H1 (cell line): Measurements from ENCODE around the gene RAB8B. TPM values are rescaled to one million over a fixed set of nuclear protein-coding genes. Genes with fewer than 3 reads are reported as not detected.

Experiments used
- CTCF ChIA-PET: fragments of 300-600 bp; sonication (Branson Sonifier 250); formaldehyde crosslinking; loops from one replicate; lab custom pipeline; 2021; ENCODE audit not compliant: partially characterized antibody; lab: Charles Lee
- POLR2A ChIA-PET: fragments of 300-600 bp; sonication (Branson Sonifier 250); formaldehyde crosslinking; loops from one replicate; lab custom pipeline; 2021; ENCODE audit warnings: inconsistent platforms; ENCODE audit not compliant: partially characterized antibody; lab: Charles Lee
- DNase-seq, 2 experiments: peaks; one replicate each; pipeline versions ENCODE4 v3.0.0 to v3.0.0-alpha.2; 2010 to 2022; ENCODE audit warnings: low spot score in 2 of 2, low read depth in 1 of 2, mixed read lengths in 1 of 2
- FAIRE-seq: peaks from 2 replicates; lab custom pipeline; 2011; peaks lifted over from hg19 to GRCh38; lab: Jason Lieb, UNC
- H2AFZ ChIP-seq: 2 replicates; pipeline ENCODE4 v1.8.1; 2012; ENCODE audit warnings: low read length, inconsistent platforms
- H2AK5ac ChIP-seq: 2 replicates; pipeline ENCODE4 v1.6.1; 2013; ENCODE audit warnings: low read depth, low read length
- H2BK120ac ChIP-seq: replicated peaks from 2 replicates; pipeline ENCODE3; 2013; ENCODE audit warnings: low read depth, low read length, inconsistent platforms
- H2BK12ac ChIP-seq: 2 replicates; pipeline ENCODE4 v1.6.1; 2013; ENCODE audit warnings: low read depth, low read length
- H2BK15ac ChIP-seq: 2 replicates; pipeline ENCODE4 v1.6.1; 2013; ENCODE audit warnings: low read length
- H2BK20ac ChIP-seq: 2 replicates; pipeline ENCODE4 v1.6.1; 2013; ENCODE audit warnings: low read length
- H2BK5ac ChIP-seq: 2 replicates; pipeline ENCODE4 v1.6.1; 2013; ENCODE audit warnings: low read depth, low read length
- H3K14ac ChIP-seq: 2 replicates; pipeline ENCODE4 v1.6.1; 2013; ENCODE audit warnings: inconsistent platforms; ENCODE audit not compliant: insufficient read length
- H3K18ac ChIP-seq: 2 replicates; pipeline ENCODE4 v1.6.1; 2013; ENCODE audit warnings: low read length; ENCODE audit errors: extremely low read depth
- H3K23ac ChIP-seq: 2 replicates; pipeline ENCODE4 v1.6.1; 2013; ENCODE audit warnings: inconsistent platforms; ENCODE audit not compliant: insufficient read length
- H3K23me2 ChIP-seq: 2 replicates; pipeline ENCODE4 v1.6.1; 2013; ENCODE audit warnings: low read depth, low read length
- H3K27ac ChIP-seq: 2 replicates; pipeline ENCODE4 v1.6.1; 2011; ENCODE audit warnings: low read depth, low read length, inconsistent platforms
- H3K27me3 ChIP-seq, 4 experiments: replicated peaks in 1 of 4; 1 replicate in 1 of 4; 2 replicates in 3 of 4; pipeline versions ENCODE4 v1.6.1 to v1.8.1; 2011 to 2013; ENCODE audit warnings: low read length in 3 of 4, mild to moderate bottlenecking in 3 of 4, inconsistent platforms in 2 of 4, mixed read lengths in 2 of 4, moderate library complexity in 1 of 4; ENCODE audit not compliant: control insufficient read depth in 3 of 4, insufficient read depth in 3 of 4; ENCODE audit errors: extremely low read depth in 1 of 4
- H3K36me3 ChIP-seq, 4 experiments: 2 replicates each; pipeline versions ENCODE4 v1.6.1 to v1.8.1; 2011 to 2013; ENCODE audit warnings: mild to moderate bottlenecking in 4 of 4, low read length in 3 of 4, moderate library complexity in 2 of 4, control low read depth in 1 of 4, inconsistent platforms in 1 of 4; ENCODE audit not compliant: insufficient read depth in 4 of 4, control insufficient read depth in 2 of 4
- H3K4ac ChIP-seq: replicated peaks from 2 replicates; pipeline ENCODE3; 2013; ENCODE audit warnings: low read length, low read depth, mixed read lengths, inconsistent platforms; ENCODE audit not compliant: insufficient read length
- H3K4me1 ChIP-seq, 4 experiments: replicated peaks in 1 of 4; 1 replicate in 1 of 4; 2 replicates in 3 of 4; pipeline versions ENCODE4 v1.6.1 to v1.8.1; 2011 to 2013; ENCODE audit warnings: low read length in 3 of 4, inconsistent platforms in 2 of 4, mixed read lengths in 1 of 4; ENCODE audit not compliant: insufficient read depth in 4 of 4, control insufficient read depth in 3 of 4
- H3K4me2 ChIP-seq, 2 experiments: 2 replicates each; pipeline versions ENCODE4 v1.6.1 to v1.8.1; 2011 to 2013; ENCODE audit warnings: low read depth in 2 of 2, low read length in 2 of 2, control low read depth in 1 of 2, inconsistent platforms in 1 of 2, mild to moderate bottlenecking in 1 of 2; ENCODE audit not compliant: insufficient read depth in 1 of 2
- H3K4me3 ChIP-seq, 4 experiments: fragments of 200-600, 300-600 bp in 1 of 4; sonication (generic), shearing (Covaris generic), sonication (Bioruptor Twin) in 1 of 4; 2 replicates each; pipeline versions ENCODE4 v1.5.1 to v1.8.1; 2011 to 2016; ENCODE audit warnings: low read length in 4 of 4, low read depth in 3 of 4, control low read depth in 2 of 4, inconsistent platforms in 2 of 4, mild to moderate bottlenecking in 2 of 4, mixed read lengths in 1 of 4, moderate library complexity in 1 of 4; ENCODE audit not compliant: insufficient read depth in 2 of 4; ENCODE audit errors: extremely low read depth in 1 of 4
- H3K56ac ChIP-seq: replicated peaks from 2 replicates; pipeline ENCODE3; 2013; ENCODE audit warnings: low read depth, mild to moderate bottlenecking, mixed read lengths, low read length, inconsistent platforms; ENCODE audit not compliant: insufficient read length
- H3K79me1 ChIP-seq: 2 replicates; pipeline ENCODE4 v1.6.1; 2013; ENCODE audit warnings: low read depth, low read length, control low read depth
- H3K79me2 ChIP-seq, 2 experiments: 2 replicates each; pipeline versions ENCODE4 v1.6.1 to v1.8.1; 2012 to 2013; ENCODE audit warnings: low read length in 2 of 2, mild to moderate bottlenecking in 2 of 2, inconsistent platforms in 1 of 2; ENCODE audit not compliant: insufficient read depth in 2 of 2, control insufficient read depth in 1 of 2
- H3K9ac ChIP-seq, 4 experiments: replicated peaks in 1 of 4; 1 replicate in 1 of 4; 2 replicates in 3 of 4; pipeline versions ENCODE4 v1.6.1 to v1.8.1; 2011 to 2013; ENCODE audit warnings: low read depth in 3 of 4, low read length in 3 of 4, control low read depth in 2 of 4, mild to moderate bottlenecking in 2 of 4, moderate library complexity in 2 of 4, inconsistent platforms in 1 of 4; ENCODE audit errors: extremely low read depth in 1 of 4
- H3K9me3 ChIP-seq, 2 experiments: 2 replicates each; pipeline versions ENCODE4 v1.6.1 to v1.8.1; 2012 to 2013; ENCODE audit warnings: mild to moderate bottlenecking in 2 of 2, moderate library complexity in 2 of 2, control low read depth in 1 of 2, inconsistent platforms in 1 of 2, low read depth in 1 of 2, low read length in 1 of 2, mixed read lengths in 1 of 2; ENCODE audit not compliant: insufficient read depth in 2 of 2
- H4K20me1 ChIP-seq, 2 experiments: replicated peaks in 1 of 2; 2 replicates each; pipeline versions ENCODE3 to v1.8.1; 2011 to 2013; ENCODE audit warnings: inconsistent platforms in 2 of 2, low read length in 2 of 2, mild to moderate bottlenecking in 1 of 2; ENCODE audit not compliant: insufficient read depth in 2 of 2, control insufficient read depth in 1 of 2
- H4K5ac ChIP-seq: 2 replicates; pipeline ENCODE4 v1.6.1; 2013; ENCODE audit warnings: low read length, low read depth, mixed read lengths, inconsistent platforms; ENCODE audit not compliant: insufficient read length
- H4K8ac ChIP-seq: 2 replicates; pipeline ENCODE4 v1.8.0; 2013; ENCODE audit warnings: mild to moderate bottlenecking, moderate library complexity, low read length, inconsistent platforms; ENCODE audit not compliant: insufficient read depth; ENCODE audit errors: extremely low read depth
- H4K91ac ChIP-seq: replicated peaks from 2 replicates; pipeline ENCODE3; 2013; ENCODE audit warnings: low read length, mixed read lengths, inconsistent platforms; ENCODE audit not compliant: insufficient read length
- ATF3 ChIP-seq: IDR thresholded peaks from 2 replicates; pipeline ENCODE4 v1.6.1; 2011; ENCODE audit warnings: low read depth, mild to moderate bottlenecking, low read length; ENCODE audit not compliant: insufficient read depth
- CHD2 ChIP-seq: IDR thresholded peaks from 2 replicates; pipeline ENCODE4 v1.6.1; 2012; ENCODE audit warnings: low read length, improper control_type of control experiment
- CREB1 ChIP-seq: IDR thresholded peaks from 2 replicates; pipeline ENCODE4 v1.6.1; 2012; ENCODE audit warnings: inconsistent platforms
- CTBP2 ChIP-seq: IDR thresholded peaks from 2 replicates; pipeline ENCODE4 v1.7.0; 2011; ENCODE audit warnings: borderline replicate concordance, mild to moderate bottlenecking, moderate library complexity, mixed read lengths, low read length; ENCODE audit not compliant: insufficient read depth, insufficient read length
- JUN ChIP-seq: IDR thresholded peaks from 2 replicates; pipeline ENCODE4 v1.6.1; 2011; ENCODE audit warnings: low read depth, mild to moderate bottlenecking, improper control_type of control experiment, low read length
- MAX ChIP-seq: IDR thresholded peaks from 2 replicates; pipeline ENCODE4 v1.6.1; 2012; ENCODE audit warnings: inconsistent platforms
- NRF1 ChIP-seq: IDR thresholded peaks from 2 replicates; pipeline ENCODE4 v1.6.1; 2011; ENCODE audit warnings: mild to moderate bottlenecking, low read depth, low read length, improper control_type of control experiment
- RFX5 ChIP-seq: IDR thresholded peaks from 2 replicates; pipeline ENCODE4 v1.6.1; 2011; ENCODE audit warnings: low read depth, low read length, improper control_type of control experiment, borderline replicate concordance
- SAP30 ChIP-seq: fragments of 300-600 bp; sonication (generic); IDR thresholded peaks from 2 replicates; pipeline ENCODE4 v1.7.1; 2012; ENCODE audit warnings: low read length, moderate library complexity, mild to moderate bottlenecking, inconsistent platforms; ENCODE audit not compliant: insufficient read depth, insufficient replicate concordance
- SIRT6 ChIP-seq: IDR thresholded peaks from one replicate; pipeline ENCODE4 v1.7.1; 2012; ENCODE audit warnings: low read length, inconsistent platforms
- SP4 ChIP-seq: IDR thresholded peaks from 2 replicates; pipeline ENCODE4 v1.6.1; 2012; ENCODE audit warnings: low read length, inconsistent platforms
- SRF ChIP-seq: IDR thresholded peaks from 2 replicates; pipeline ENCODE4 v1.6.1; 2011; ENCODE audit warnings: mild to moderate bottlenecking, low read depth, low read length, moderate library complexity
- USF2 ChIP-seq: IDR thresholded peaks from 2 replicates; pipeline ENCODE4 v1.6.1; 2011; ENCODE audit warnings: low read length, improper control_type of control experiment
- WGBS, 2 experiments: shearing (Covaris generic) in 1 of 2; methylation state at CpG; one replicate each; pipeline versions ENCODE4 v1.1.6 to v1.1.7; 2013 to 2015; ENCODE audit warnings: low lambda C conversion rate in 2 of 2, mixed read lengths in 2 of 2, inconsistent platforms in 1 of 2, low coverage in 1 of 2, missing lambda C conversion rate in 1 of 2; ENCODE audit not compliant: insufficient replicate concordance in 2 of 2, insufficient coverage in 1 of 2, insufficient read length in 1 of 2; ENCODE audit errors: extremely low coverage in 1 of 2, missing lambda C conversion rate in 1 of 2; 5-methylcytosine and 5-hydroxymethylcytosine counted together
- polyA plus RNA-seq, 7 experiments: library from polyadenylated mRNA; depleted of rRNA in 3 of 7; stranded (reverse) in 5 of 7; unstranded in 2 of 7; fragments of >200 nt in 5 of 7; fragments of 200-250 nt in 2 of 7; gene quantifications; 1 replicate in 5 of 7; 2 replicates in 1 of 7; 4 replicates in 1 of 7; pipeline versions ENCODE4 v1.2.1 to v1.2.3, GENCODE V29; 2011 to 2013; ENCODE audit warnings: missing spikeins in 2 of 7, mixed read lengths in 2 of 7
- total RNA-seq: library from RNA; stranded (reverse); fragmentation: NEBNext Ultra II Directional; extraction: Animal tissue kit (Norgen Biotek cat#: 25700); gene quantifications from 2 replicates; pipeline ENCODE4 v1.2.1, GENCODE V29; 2021

RAB8B gene
- total and polyA plus RNA-seq, 2 of the 8 experiments (the other 6 are each of a cell fraction or from before 2014, with no cell fraction given), result 9.5 to 47.8 TPM

- no peak overlapping the region for H2BK20ac ChIP-seq
- no peaks in the 10 kb centered on the region for H3K9me3 ChIP-seq
- no peaks in the 10 kb centered on the region for H3K23me2 ChIP-seq
- H3K27me3 ChIP-seq, result no peaks in the 10 kb centered on the region
- ChIA-PET CTCF (interaction anchor here (0.7 kb wide), 1 partner anchor 28 kb away, joined by 3 read pairs; no protein-coding TSS in a partner anchor), POLR2A (no interaction called here)
- no peak overlapping the region for H2AFZ ChIP-seq
- H3K4me2 ChIP-seq, result no peak overlapping the region
- H3K23ac ChIP-seq, result no peak overlapping the region
- no peak overlapping the region for H2BK5ac ChIP-seq
- no peak overlapping the region for H3K56ac ChIP-seq
- no peak overlapping the region for H3K14ac ChIP-seq
- DNase-seq (no peak), FAIRE-seq (no peak)
- no peaks in the 10 kb centered on the region for H4K20me1 ChIP-seq
- no peak overlapping the region for H3K27ac ChIP-seq
- no peak overlapping the region for H3K4me3 ChIP-seq
- H2BK12ac ChIP-seq, result no peak overlapping the region
- no peak overlapping the region for H4K8ac ChIP-seq
- H3K79me2 ChIP-seq, result peaks cover 0 to 16% of the 10 kb centered on the region in 2 experiments; a peak in 2 of 4 replicates
- no peak overlapping the region for H2BK15ac ChIP-seq
- no peak overlapping the region for H2BK120ac ChIP-seq
- 69% methylated on average over 6 of the region's 6 CpGs; no CpG with 5 or more reads in 1 of the 2 experiments for WGBS, 2 experiments
- no peak overlapping the region for H4K91ac ChIP-seq
- H3K4me1 ChIP-seq, result peaks cover 0 to 7% (median 0%) of the 10 kb centered on the region in 4 experiments; a peak in 1 of 7 replicates
- H3K36me3 ChIP-seq, result no peaks in the 10 kb centered on the region
- H2AK5ac ChIP-seq, result no peak overlapping the region
- no peak overlapping the region for H3K4ac ChIP-seq
- H4K5ac ChIP-seq, result no peak overlapping the region
- H3K18ac ChIP-seq, result no peak overlapping the region
- H3K9ac ChIP-seq, result no peak overlapping the region
- H3K79me1 ChIP-seq, result peaks cover 2% of the 10 kb centered on the region; the same call in 1 of the 2 replicates
- TF ChIP-seq RFX5 (no peak), CTBP2 (no peak), SP4 (no peak), SAP30 (no peak), NRF1 (no peak), SIRT6 (no peak), CHD2 (no peak), JUN (no peak), USF2 (no peak), ATF3 (no peak), CREB1 (no peak), SRF (no peak), MAX (no peak)
Observed at GRCh38 chr15:63223463-63223862, 34.1 kb downstream of the RAB8B start.
